KOPT-K1 (cell line): ENCODE data around the gene PDIA2.
"Not testable (repeated sequence)": the region's sequence is repeated elsewhere in the genome, so short reads cannot be mapped to it uniquely, and the experiment has no call there.

Source experiments
- H3K27ac ChIP-seq: fragments of 200-600 bp; sonication (generic); 2 replicates; pipeline ENCODE4 v1.5.1; 2016; ENCODE audit warnings: antibody characterized with exemption, mild to moderate bottlenecking, low read depth, low read length; ENCODE audit not compliant: poor library complexity, severe bottlenecking
- H3K36me3 ChIP-seq: fragments of 200-600 bp; sonication (generic); 2 replicates; pipeline ENCODE4 v1.5.1; 2017; ENCODE audit warnings: antibody characterized with exemption, mild to moderate bottlenecking, low read length, moderate library complexity; ENCODE audit not compliant: insufficient read depth
- H3K9me3 ChIP-seq: fragments of 200-600 bp; sonication (generic); 2 replicates; pipeline ENCODE4 v1.5.1; 2017; ENCODE audit warnings: antibody characterized with exemption, low read length, mild to moderate bottlenecking; ENCODE audit not compliant: insufficient read depth, poor library complexity, severe bottlenecking

PDIA2 gene

GRCh38 chr16:317583-317982 is 34.6 kb downstream of the PDIA2 start:
- no peak overlapping the region for H3K27ac ChIP-seq
- no peaks in the 10 kb centered on the region for H3K9me3 ChIP-seq
- peaks cover 28% of the 10 kb centered on the region for H3K36me3 ChIP-seq

- H3K36me3 ChIP-seq, result peaks cover 19% of the 10 kb centered on the region
- no peak overlapping the region for H3K27ac ChIP-seq
- H3K9me3 ChIP-seq, result no peaks in the 10 kb centered on the region
Observed at GRCh38 chr16:318628-319027, 35.7 kb downstream of the PDIA2 start.

- Histone ChIP-seq H3K9me3 (no peaks in the 10 kb centered on the region), H3K27ac (no peak overlapping the region), H3K36me3 (peaks cover 10% of the 10 kb centered on the region)
Observed at GRCh38 chr16:320206-320605, 37.2 kb downstream of the PDIA2 start.

GRCh38 chr16:321532-321931 is 38.6 kb downstream of the PDIA2 start:
- Histone ChIP-seq H3K9me3 (no peaks in the 10 kb centered on the region), H3K36me3 (peaks cover 10% of the 10 kb centered on the region), H3K27ac (no peak overlapping the region)

- Histone ChIP-seq H3K27ac (no peak overlapping the region), H3K36me3 (peaks cover 10% of the 10 kb centered on the region), H3K9me3 (no peaks in the 10 kb centered on the region)
Observed at GRCh38 chr16:322476-323143, 39.6 kb downstream of the PDIA2 start.

GRCh38 chr16:324201-324450 is 41.2 kb downstream of the PDIA2 start:
- Histone ChIP-seq H3K36me3 (peaks cover 3% of the 10 kb centered on the region; the same call in 1 of the 2 replicates), H3K9me3 (no peaks in the 10 kb centered on the region), H3K27ac (no peak overlapping the region)

- H3K36me3 ChIP-seq, result no peaks in the 10 kb centered on the region
- H3K27ac ChIP-seq, result no peak overlapping the region
- H3K9me3 ChIP-seq, result no peaks in the 10 kb centered on the region
Observed at GRCh38 chr16:324451-325334, 41.7 kb downstream of the PDIA2 start.

- Histone ChIP-seq H3K9me3 (no peaks in the 10 kb centered on the region), H3K36me3 (no peaks in the 10 kb centered on the region), H3K27ac (no peak overlapping the region)
Observed at GRCh38 chr16:325375-326145, 42.6 kb downstream of the PDIA2 start.

- no peaks in the 10 kb centered on the region for H3K9me3 ChIP-seq
- no peaks in the 10 kb centered on the region for H3K36me3 ChIP-seq
- no peak overlapping the region for H3K27ac ChIP-seq
Observed at GRCh38 chr16:330741-331140, 47.8 kb downstream of the PDIA2 start.

- H3K27ac ChIP-seq, H3K9me3 ChIP-seq, H3K36me3 ChIP-seq: not testable (repeated sequence)
Observed at GRCh38 chr16:331181-331814, 48.3 kb downstream of the PDIA2 start.

- Histone ChIP-seq H3K36me3 (no peaks in the 10 kb centered on the region), H3K9me3 (no peaks in the 10 kb centered on the region), H3K27ac (no peak overlapping the region)
Observed at GRCh38 chr16:333406-334094, 50.6 kb downstream of the PDIA2 start.

GRCh38 chr16:334164-334832 is 51.3 kb downstream of the PDIA2 start:
- H3K36me3 ChIP-seq, H3K9me3 ChIP-seq, H3K27ac ChIP-seq: not testable (repeated sequence)

GRCh38 chr16:334861-335632 is 52.1 kb downstream of the PDIA2 start:
- not testable (repeated sequence) for H3K36me3 ChIP-seq, H3K9me3 ChIP-seq, H3K27ac ChIP-seq

GRCh38 chr16:336269-336668 is 53.3 kb downstream of the PDIA2 start:
- Histone ChIP-seq H3K27ac (no peak overlapping the region), H3K9me3 (no peaks in the 10 kb centered on the region), H3K36me3 (no peaks in the 10 kb centered on the region)
